Liver (tissue), 9 donors: ENCODE data around the gene RNF215. TPM values are rescaled to one million over a fixed set of nuclear protein-coding genes. Genes with fewer than 3 reads are reported as not detected.
A peak's percentile ranks its signal among the peaks of the same experiment; 100 is the strongest.

Source experiments
- DNase-seq: peaks from one replicate; pipeline ENCODE4 v3.0.0-alpha.2; 2017; ENCODE audit warnings: low spot score
- H3K27ac ChIP-seq, 2 donors: one replicate each; pipeline ENCODE4 v1.7.0; 2013; ENCODE audit warnings: inconsistent platforms in 2 of 2, low read length in 2 of 2, control low read depth in 1 of 2, low read depth in 1 of 2, mild to moderate bottlenecking in 1 of 2
- H3K27me3 ChIP-seq, 4 donors: one replicate each; pipeline versions ENCODE4 v1.6.1 to v1.7.0; 2013; ENCODE audit warnings: low read length in 3 of 4, inconsistent platforms in 1 of 4, mild to moderate bottlenecking in 1 of 4, moderate library complexity in 1 of 4; ENCODE audit not compliant: control insufficient read depth in 4 of 4, insufficient read depth in 4 of 4
- H3K36me3 ChIP-seq, 4 donors: one replicate each; pipeline versions ENCODE4 v1.6.1 to v1.7.0; 2013; ENCODE audit warnings: low read length in 3 of 4, mild to moderate bottlenecking in 3 of 4, low read depth in 1 of 4, moderate library complexity in 1 of 4; ENCODE audit not compliant: control insufficient read depth in 4 of 4, insufficient read depth in 3 of 4
- H3K4me1 ChIP-seq, 4 donors: one replicate each; pipeline versions ENCODE4 v1.6.1 to v1.7.0; 2013; ENCODE audit warnings: low read length in 3 of 4, mild to moderate bottlenecking in 3 of 4, moderate library complexity in 1 of 4; ENCODE audit not compliant: control insufficient read depth in 4 of 4, insufficient read depth in 4 of 4
- H3K4me3 ChIP-seq, 3 donors: one replicate each; pipeline versions ENCODE4 v1.6.1 to v1.7.0; 2013; ENCODE audit warnings: low read length in 3 of 3, control low read depth in 1 of 3, low read depth in 1 of 3, mild to moderate bottlenecking in 1 of 3
- H3K9ac ChIP-seq, 2 donors: one replicate each; pipeline ENCODE4 v1.7.0; 2013; ENCODE audit warnings: low read length in 2 of 2, mild to moderate bottlenecking in 2 of 2, moderate library complexity in 2 of 2, control low read depth in 1 of 2, low read depth in 1 of 2
- H3K9me3 ChIP-seq, 4 donors: one replicate each; pipeline versions ENCODE4 v1.6.1 to v1.7.0; 2013; ENCODE audit warnings: low read length in 3 of 4; ENCODE audit not compliant: control insufficient read depth in 4 of 4
- ATF3 ChIP-seq: IDR thresholded peaks from 2 replicates; pipeline ENCODE4 v1.6.1; 2016; ENCODE audit warnings: antibody characterized with exemption
- CTCF ChIP-seq: fragments of 150-350 bp; IDR thresholded peaks from 2 replicates; pipeline ENCODE4 v1.5.1; 2017; ENCODE audit warnings: improper control_type of control experiment, low read depth, low read length; ENCODE audit not compliant: missing input control
- FOXA2 ChIP-seq: IDR thresholded peaks from 2 replicates; pipeline ENCODE4 v1.6.1; 2016; ENCODE audit warnings: antibody characterized with exemption
- GABPA ChIP-seq, 2 donors: IDR thresholded peaks in 1 of 2; conservative IDR thresholded peaks in 1 of 2; 2 replicates each; pipeline ENCODE4 v1.6.1; 2016; ENCODE audit warnings: antibody characterized with exemption in 2 of 2, mild to moderate bottlenecking in 1 of 2, moderate library complexity in 1 of 2
- HNF4A ChIP-seq, 2 donors: conservative IDR thresholded peaks; 2 replicates each; pipeline ENCODE4 v1.6.1; 2016; ENCODE audit warnings: antibody characterized with exemption in 2 of 2, mild to moderate bottlenecking in 2 of 2
- JUND ChIP-seq, 2 donors: IDR thresholded peaks; 2 replicates each; pipeline ENCODE4 v1.6.1; 2016; ENCODE audit warnings: antibody characterized with exemption in 2 of 2
- NR2F2 ChIP-seq: IDR thresholded peaks from 2 replicates; pipeline ENCODE4 v1.6.1; 2016; ENCODE audit warnings: antibody characterized with exemption
- RAD21 ChIP-seq, 2 donors: IDR thresholded peaks; 2 replicates each; pipeline ENCODE4 v1.6.1; 2016; ENCODE audit warnings: antibody characterized with exemption in 2 of 2, mild to moderate bottlenecking in 2 of 2
- REST ChIP-seq: IDR thresholded peaks from 2 replicates; pipeline ENCODE4 v1.6.1; 2016; ENCODE audit warnings: antibody characterized with exemption, mild to moderate bottlenecking
- RXRA ChIP-seq, 2 donors: IDR thresholded peaks; 2 replicates each; pipeline ENCODE4 v1.6.1; 2017 to 2018; ENCODE audit warnings: antibody characterized with exemption in 2 of 2, mild to moderate bottlenecking in 1 of 2
- TAF1 ChIP-seq: conservative IDR thresholded peaks from 2 replicates; pipeline ENCODE4 v1.6.1; 2016; ENCODE audit warnings: antibody characterized with exemption, mild to moderate bottlenecking
- WGBS: extraction: QIAGEN DNeasy Blood & Tissue Kit; methylation state at CpG from one replicate; pipeline ENCODE4 v1.1.7; 2013; 5-methylcytosine and 5-hydroxymethylcytosine counted together
- polyA plus RNA-seq, 2 donors: library from polyadenylated mRNA; stranded (reverse) in 1 of 2; unstranded in 1 of 2; fragments of 200-250 nt in 1 of 2; fragments of >200 nt in 1 of 2; fragmentation: Nextera tagmentation in 1 of 2; extraction: Ambion mirVana in 1 of 2; gene quantifications; one replicate each; pipeline versions ENCODE4 v1.2.1 to v1.2.3, GENCODE V29; 2013 to 2015
- total RNA-seq, 2 donors: library from RNA; depleted of rRNA; stranded (reverse); fragments of >200 nt; gene quantifications; one replicate each; pipeline ENCODE4 v1.2.3, GENCODE V29; 2014
- donor health status: healthy.
- donor health status: healthy.
- donor health status: healthy.
- donor health status: healthy.
- donor health status: healthy.

RNF215 gene
- total and polyA plus RNA-seq, 4 donors: 0.71 to 7.3 (median 5.8) TPM

DNA sequence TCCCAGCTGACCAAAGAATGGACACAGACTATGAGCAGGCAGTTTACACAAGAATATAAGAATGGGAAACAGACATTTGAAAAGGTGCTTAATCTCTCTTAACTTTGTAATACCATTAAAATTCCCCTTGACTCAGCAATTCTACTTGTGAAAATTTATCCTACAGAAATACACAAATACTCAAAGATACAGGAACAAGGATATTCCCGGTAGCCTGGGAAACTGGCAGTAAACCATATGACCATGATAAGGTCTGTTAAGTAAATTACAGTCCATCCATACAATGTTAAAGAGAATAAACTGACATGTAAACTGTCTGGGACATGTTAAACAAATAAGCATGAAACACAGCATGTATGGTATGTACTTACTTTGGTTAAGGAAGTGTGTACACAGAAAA is 29.6 kb upstream of the RNF215 start:
- H3K27me3 ChIP-seq: no peaks in the 10 kb centered on the region
- no peaks in the 10 kb centered on the region for H3K9me3 ChIP-seq
- peaks cover 3 to 62% (median 24%) of the 10 kb centered on the region in 4 donors for H3K36me3 ChIP-seq
- H3K27ac ChIP-seq: peak overlapping the region; percentile 10 to 62
- TF ChIP-seq CTCF (no peak), REST (no peak), ATF3 (no peak)
- DNase-seq: no peak
- H3K9ac ChIP-seq: no peak overlapping the region
- 31% methylated on average over 1 of the region's 1 CpG for WGBS
- peaks cover 19 to 93% (median 83%) of the 10 kb centered on the region in 4 donors for H3K4me1 ChIP-seq
- no peak overlapping the region for H3K4me3 ChIP-seq

GRCh38 chr22:30416403-30416802 is 29.2 kb upstream of the RNF215 start:
- no peak overlapping the region for H3K4me3 ChIP-seq
- H3K27ac ChIP-seq: peak overlapping the region; percentile 10 to 62
- H3K9ac ChIP-seq: no peak overlapping the region
- no peak for DNase-seq
- H3K36me3 ChIP-seq: peaks cover 3 to 65% (median 26%) of the 10 kb centered on the region in 4 donors
- no peak for TF ChIP-seq FOXA2
- peak in 1 of 2 donors; percentile 53 for TF ChIP-seq RXRA (IDR thresholded peaks at IDR 0.05)
- peak in 1 of 2 donors; percentile 64 for TF ChIP-seq JUND (IDR thresholded peaks at IDR 0.05)
- no peak for TF ChIP-seq GABPA (IDR thresholded peaks at IDR 0.05 in 1 of 2, conservative IDR thresholded peaks at IDR 0.05 in 1 of 2)
- peak; percentile 50 to 76 for TF ChIP-seq HNF4A (conservative IDR thresholded peaks at IDR 0.05)
- WGBS: 37% methylated on average over 2 of the region's 2 CpGs
- H3K9me3 ChIP-seq: no peaks in the 10 kb centered on the region
- no peaks in the 10 kb centered on the region for H3K27me3 ChIP-seq
- H3K4me1 ChIP-seq: peaks cover 19 to 91% (median 80%) of the 10 kb centered on the region in 4 donors

DNA sequence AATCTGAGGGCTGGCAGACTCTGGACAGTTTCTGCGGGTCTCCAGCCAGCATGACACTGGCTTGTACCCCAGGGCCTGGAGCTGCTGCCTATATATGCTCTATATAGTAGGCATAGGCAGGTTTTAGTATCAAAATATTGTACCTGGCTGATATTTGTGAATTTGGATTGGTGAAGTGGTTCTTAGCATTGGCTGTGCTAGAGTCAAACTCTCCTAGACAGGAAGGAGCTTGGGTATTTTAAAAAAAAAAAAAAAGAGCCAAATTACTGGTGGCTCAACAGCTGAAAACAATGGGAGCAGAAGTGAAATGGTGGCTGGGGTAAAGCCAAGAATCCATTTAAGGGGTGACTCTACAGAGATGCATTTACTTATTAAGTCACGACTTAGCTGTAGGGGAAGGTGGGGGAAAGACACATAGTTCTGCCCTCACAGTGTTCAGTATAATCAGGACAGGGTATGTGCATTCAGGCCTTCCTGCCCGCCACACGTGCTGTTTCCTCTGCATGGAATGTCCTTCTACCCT is 27.4 kb upstream of the RNF215 start:
- Histone ChIP-seq H3K36me3 (peaks cover 3 to 73% (median 38%) of the 10 kb centered on the region in 4 donors), H3K4me3 (no peak overlapping the region), H3K27ac (peak overlapping the region in 1 of 2 donors; percentile 19), H3K4me1 (peaks cover 14 to 81% (median 69%) of the 10 kb centered on the region in 4 donors), H3K9ac (no peak overlapping the region), H3K27me3 (no peaks in the 10 kb centered on the region), H3K9me3 (no peaks in the 10 kb centered on the region)
- WGBS: 93% methylated on average over 4 of the region's 4 CpGs
- no peak for TF ChIP-seq GABPA (IDR thresholded peaks at IDR 0.05 in 1 of 2, conservative IDR thresholded peaks at IDR 0.05 in 1 of 2)
- TF ChIP-seq FOXA2: no peak
- TF ChIP-seq TAF1: no peak
- no peak for TF ChIP-seq NR2F2
- TF ChIP-seq JUND (IDR thresholded peaks at IDR 0.05): no peak
- no peak for TF ChIP-seq RAD21 (IDR thresholded peaks at IDR 0.05)
- DNase-seq: no peak
